GM12878 (cell line): Measurements from ENCODE around the gene ZNF423. TPM values are rescaled to one million over a fixed set of nuclear protein-coding genes. Genes with fewer than 3 reads are reported as not detected.

ENCODE experiments used
- ATAC-seq: fragments of 200-7000 bp; cut with Tn5 transposase; 3 replicates; pipeline ENCODE4 v1.9.1; 2020; ENCODE audit warnings: mild to moderate bottlenecking, moderate library complexity
- BruUV-seq: library from RNA; stranded (reverse); fragments of 400-500 nt; replicated peaks from 2 replicates; lab custom pipeline; 2021; lab: Mats Ljungman, UMichigan
- CTCF ChIA-PET: fragments of 300-600 bp; sonication (Branson Sonifier 250); formaldehyde crosslinking; extraction: SDS; loops from one replicate; lab custom pipeline; 2021; ENCODE audit warnings: inconsistent platforms; lab: Yijun Ruan, JAX
- POLR2A ChIA-PET: fragments of 350-600 bp; formaldehyde crosslinking; extraction: SDS; loops from one replicate; lab custom pipeline; 2021; ENCODE audit warnings: inconsistent platforms; lab: Charles Lee
- RAD21 ChIA-PET: fragments of 300-600 bp; sonication (Branson Sonifier 250); formaldehyde crosslinking; loops from one replicate; lab custom pipeline; 2023; ENCODE audit warnings: antibody characterized with exemption; ENCODE audit not compliant: unreplicated experiment; lab: Charles Lee
- SMC1A ChIA-PET: fragments of 300-600 bp; sonication (Branson Sonifier 250); formaldehyde crosslinking; loops from one replicate; lab custom pipeline; 2023; ENCODE audit not compliant: unreplicated experiment, uncharacterized antibody; lab: Charles Lee
- DNase-seq: peaks from one replicate; pipeline ENCODE4 v3.0.0-alpha.2; 2011; ENCODE audit warnings: low read depth, low spot score
- FAIRE-seq: peaks from 3 replicates; lab custom pipeline; 2011; peaks lifted over from hg19 to GRCh38; lab: Jason Lieb, UNC
- H2AFZ ChIP-seq: 2 replicates; pipeline ENCODE4 v1.6.0; 2011; ENCODE audit warnings: low read depth, low read length, control low read depth; ENCODE audit not compliant: control insufficient read depth
- H3K27ac ChIP-seq: 2 replicates; pipeline ENCODE4 v1.5.1; 2011; ENCODE audit warnings: control low read depth; ENCODE audit not compliant: control insufficient read depth, insufficient read depth
- H3K27me3 ChIP-seq, 2 experiments: replicated peaks in 1 of 2; 2 replicates each; pipeline versions ENCODE4 v1.6.0 to v1.6.1; 2011; ENCODE audit warnings: low read length in 1 of 2; ENCODE audit not compliant: control insufficient read depth in 2 of 2, insufficient read depth in 2 of 2
- H3K36me3 ChIP-seq, 2 experiments: 2 replicates each; pipeline ENCODE4 v1.5.1; 2011; ENCODE audit warnings: low read length in 1 of 2; ENCODE audit not compliant: control insufficient read depth in 2 of 2, insufficient read depth in 2 of 2
- H3K4me1 ChIP-seq: 2 replicates; pipeline ENCODE4 v1.6.1; 2011; ENCODE audit warnings: mild to moderate bottlenecking, low read length, moderate library complexity, mixed read lengths; ENCODE audit not compliant: control insufficient read depth, insufficient read depth
- H3K4me2 ChIP-seq: 2 replicates; pipeline ENCODE4 v1.6.0; 2011; ENCODE audit warnings: control low read depth; ENCODE audit not compliant: control insufficient read depth, insufficient read depth
- H3K4me3 ChIP-seq: fragments of 200-600 bp; sonication (generic); 2 replicates; pipeline ENCODE4 v1.5.1; 2016
- H3K79me2 ChIP-seq: 2 replicates; pipeline ENCODE4 v1.6.0; 2011; ENCODE audit warnings: low read length; ENCODE audit not compliant: control insufficient read depth, insufficient read depth
- H3K9ac ChIP-seq: 2 replicates; pipeline ENCODE4 v1.8.0; 2011; ENCODE audit warnings: low read length, control low read depth, mixed read lengths; ENCODE audit not compliant: control insufficient read depth, insufficient read depth
- H3K9me3 ChIP-seq: replicated peaks from 3 replicates; pipeline ENCODE4 v1.5.1; 2011; ENCODE audit warnings: mild to moderate bottlenecking, low read length; ENCODE audit not compliant: control insufficient read depth, insufficient read depth
- H4K20me1 ChIP-seq: 2 replicates; pipeline ENCODE4 v1.6.0; 2011; ENCODE audit not compliant: control insufficient read depth, insufficient read depth
- EGR1 ChIP-seq, 2 experiments: IDR thresholded peaks; 1 replicate in 1 of 2; 2 replicates in 1 of 2; pipeline ENCODE4 v1.6.1; 2011 to 2012; ENCODE audit warnings: low read depth in 2 of 2, low read length in 2 of 2, borderline replicate concordance in 1 of 2, mild to moderate bottlenecking in 1 of 2, moderate library complexity in 1 of 2
- FOXK2 ChIP-seq: fragments of 450-650 bp; IDR thresholded peaks from 2 replicates; pipeline ENCODE4 v1.6.1; 2017; ENCODE audit warnings: mild to moderate bottlenecking, moderate library complexity
- KDM1A ChIP-seq: fragments of 200-600 bp; sonication (generic); IDR thresholded peaks from 2 replicates; pipeline ENCODE4 v1.6.1; 2016; ENCODE audit warnings: borderline replicate concordance
- PAX8 ChIP-seq: fragments of 450-650 bp; IDR thresholded peaks from 2 replicates; pipeline ENCODE4 v1.6.1; 2017; ENCODE audit warnings: mild to moderate bottlenecking, moderate library complexity
- POLR2A ChIP-seq: IDR thresholded peaks from 2 replicates; pipeline ENCODE4 v1.6.1; 2011; ENCODE audit warnings: low read depth, mild to moderate bottlenecking, low read length
- SUZ12 ChIP-seq: fragments of 200-600 bp; sonication (generic); IDR thresholded peaks from one replicate; pipeline ENCODE4 v1.6.1; 2018; ENCODE audit warnings: antibody characterized with exemption, mild to moderate bottlenecking; ENCODE audit not compliant: unreplicated experiment
- ZBTB40 ChIP-seq: fragments of 450-650 bp; IDR thresholded peaks from 2 replicates; pipeline ENCODE4 v1.6.1; 2016; ENCODE audit warnings: mild to moderate bottlenecking, moderate library complexity, borderline replicate concordance
- ZZZ3 ChIP-seq: IDR thresholded peaks from 2 replicates; pipeline ENCODE4 v1.6.1; 2011; ENCODE audit warnings: low read depth; ENCODE audit not compliant: control insufficient read depth, insufficient read length
- WGBS: methylation state at CpG from one replicate; pipeline ENCODE4 v1.1.6; 2016; ENCODE audit warnings: low lambda C conversion rate; ENCODE audit not compliant: insufficient replicate concordance, insufficient coverage; ENCODE audit errors: missing lambda C conversion rate; 5-methylcytosine and 5-hydroxymethylcytosine counted together
- in situ Hi-C: fragments of 300-500 bp; cut with MboI; formaldehyde crosslinking; loops from 9 replicates; pipeline ENCODE4 v1.14.3; 2018; ENCODE audit warnings: mixed read lengths
- intact Hi-C: fragments of 100-400 bp; cut with micrococcal nuclease; formaldehyde crosslinking; loops from one replicate; pipeline ENCODE4 v1.14.2; 2022; ENCODE audit not compliant: unreplicated experiment
- polyA plus RNA-seq, 11 experiments: library from polyadenylated mRNA; depleted of rRNA in 4 of 11; unstranded in 6 of 11; stranded (reverse) in 5 of 11; fragments of >200 nt; fragmentation: Nextera tagmentation in 4 of 11; fragmentation: Illumina TruSeq in 1 of 11; extraction: Ambion mirVana in 4 of 11; extraction: Trizol in 1 of 11; gene quantifications; 1 replicate in 1 of 11; 2 replicates in 10 of 11; pipeline versions ENCODE4 v1.2.1 to v1.2.3, GENCODE V29; 2011 to 2016; ENCODE audit warnings: inconsistent platforms in 2 of 11, missing spikeins in 2 of 11, low read depth in 1 of 11
- total RNA-seq, 4 experiments: library from RNA; depleted of rRNA in 3 of 4; stranded (reverse); fragments of >200 nt in 3 of 4; fragmentation: Illumina TruSeq in 1 of 4; extraction: Trizol in 1 of 4; gene quantifications; 2 replicates each; pipeline versions ENCODE4 v1.2.1 to v1.2.3, GENCODE V29; 2013 to 2021

The ZNF423 gene
- total and polyA plus RNA-seq, 10 of the 15 experiments (the other 5 are each of a cell fraction or from before 2014, with no cell fraction given) = 0.03 to 0.64 (median 0.10) TPM

- H3K4me2 ChIP-seq = peak overlapping the region; percentile 82
- TF ChIP-seq POLR2A (peak; percentile 39; the same call in 1 of the 2 replicates), KDM1A (no peak), EGR1 (IDR thresholded peaks at IDR 0.05; ENCODE audit: borderline replicate concordance in 1 of 2, low read depth in 2 of 2, low read length in 2 of 2) (peak in 1 of 2 experiments; percentile 90; a peak in 2 of 3 replicates), ZZZ3 (no peak), PAX8 (no peak), FOXK2 (no peak), ZBTB40 (no peak), SUZ12 (peak; percentile 53)
- H4K20me1 ChIP-seq = no peaks in the 10 kb centered on the region
- H3K79me2 ChIP-seq = no peaks in the 10 kb centered on the region
- peak overlapping the region; percentile 39 for H2AFZ ChIP-seq
- peaks cover 6% of the 10 kb centered on the region; the same call in 1 of the 2 replicates for H3K4me1 ChIP-seq
- H3K4me3 ChIP-seq = peak overlapping the region; percentile 70
- no peaks in the 10 kb centered on the region for H3K36me3 ChIP-seq
- peak; percentile 19 for DNase-seq
- in situ Hi-C loops = no loop called here
- RAD21 ChIA-PET = no interaction called here
- H3K27me3 ChIP-seq = peaks cover 12 to 26% of the 10 kb centered on the region in 2 experiments
- H3K27ac ChIP-seq = no peak overlapping the region
- SMC1A ChIA-PET = no interaction called here
- BruUV-seq = no TSS peak
- CTCF ChIA-PET = no interaction called here
- intact Hi-C loops = no loop called here
- peak; percentile 78 for ATAC-seq
- H3K9ac ChIP-seq = no peak overlapping the region
- H3K9me3 ChIP-seq = no peaks in the 10 kb centered on the region
- FAIRE-seq = peak; percentile 75
- POLR2A ChIA-PET = no interaction called here
- WGBS = 2% methylated on average over 29 of the region's 75 CpGs
Observed at GRCh38 chr16:49855280-49855821, 561 bp downstream of the ZNF423 start.
